Measurements from ENCODE around the gene PPP1R7.

Gene PPP1R7

GRCh38 chr2:241228860-241229516, 78.7 kb downstream of the PPP1R7 start:
- no peak for DNase-seq (ENCODE audit: low read depth in 2 of 2)

- DNase-seq (ENCODE audit: low read depth in 2 of 2), result no peak
Measured at GRCh38 chr2:241229563-241230401, 79.5 kb downstream of the PPP1R7 start.

- no peak for DNase-seq (ENCODE audit: low read depth in 2 of 2)
Measured at GRCh38 chr2:241230435-241230834, 80.2 kb downstream of the PPP1R7 start.

GRCh38 chr2:241232736-241233575, 82.7 kb downstream of the PPP1R7 start:
- DNase-seq (ENCODE audit: low read depth in 2 of 2), result no peak
